ENCODE data around the gene ARAP3. TPM values are rescaled to one million over a fixed set of nuclear protein-coding genes. Genes with fewer than 3 reads are reported as not detected.
A peak's percentile ranks its signal among the peaks of the same experiment; 100 is the strongest.

Gene ARAP3
- total RNA-seq, 1 donor from 2014 or later = 10.5 TPM

- H3K27ac Mint-ChIP-seq = no peak overlapping the region
- no peaks in the 10 kb centered on the region for H3K36me3 Mint-ChIP-seq (ENCODE audit: low read depth)
- H3K4me3 Mint-ChIP-seq (ENCODE audit: low read depth) = no peak overlapping the region
- intact Hi-C loops (cut with micrococcal nuclease) = no loop called here
- DNase-seq (ENCODE audit: low spot score) = no peak
- peaks cover 5% of the 10 kb centered on the region for H3K27me3 Mint-ChIP-seq (ENCODE audit: low read depth)
- H3K9me3 Mint-ChIP-seq = no peaks in the 10 kb centered on the region
- H3K4me1 Mint-ChIP-seq (ENCODE audit: low read depth) = peaks cover 2% of the 10 kb centered on the region
These were observed 27.8 kb upstream of the ARAP3 start for GRCh38 chr5:141709699-141710267.

- Mint-ChIP-seq H3K27me3 (ENCODE audit: low read depth) (peaks cover 4% of the 10 kb centered on the region), H3K4me3 (ENCODE audit: low read depth) (no peak overlapping the region), H3K27ac (no peak overlapping the region), H3K4me1 (ENCODE audit: low read depth) (no peaks in the 10 kb centered on the region), H3K9me3 (no peaks in the 10 kb centered on the region), H3K36me3 (ENCODE audit: low read depth) (no peaks in the 10 kb centered on the region)
- no peak for DNase-seq (ENCODE audit: low spot score)
- intact Hi-C loops (cut with micrococcal nuclease) = no loop called here
These were observed 26.0 kb upstream of the ARAP3 start for GRCh38 chr5:141708016-141708415.

GRCh38 chr5:141707510-141707909 is 25.5 kb upstream of the ARAP3 start:
- peaks cover 4% of the 10 kb centered on the region for H3K27me3 Mint-ChIP-seq (ENCODE audit: low read depth)
- no peaks in the 10 kb centered on the region for H3K4me1 Mint-ChIP-seq (ENCODE audit: low read depth)
- intact Hi-C loops (cut with micrococcal nuclease) = no loop called here
- DNase-seq (ENCODE audit: low spot score) = no peak
- no peaks in the 10 kb centered on the region for H3K9me3 Mint-ChIP-seq
- no peak overlapping the region for H3K4me3 Mint-ChIP-seq (ENCODE audit: low read depth)
- H3K27ac Mint-ChIP-seq = no peak overlapping the region
- no peaks in the 10 kb centered on the region for H3K36me3 Mint-ChIP-seq (ENCODE audit: low read depth)

- Mint-ChIP-seq H3K4me1 (ENCODE audit: low read depth) (peaks cover 10% of the 10 kb centered on the region), H3K4me3 (ENCODE audit: low read depth) (no peak overlapping the region), H3K9me3 (no peaks in the 10 kb centered on the region), H3K27ac (no peak overlapping the region), H3K36me3 (ENCODE audit: low read depth) (no peaks in the 10 kb centered on the region), H3K27me3 (ENCODE audit: low read depth) (peaks cover 11% of the 10 kb centered on the region)
- no peak for DNase-seq (ENCODE audit: low spot score)
- intact Hi-C loops (cut with micrococcal nuclease) = no loop called here
These were observed 24.1 kb upstream of the ARAP3 start for GRCh38 chr5:141706121-141706520.

- H3K4me1 Mint-ChIP-seq (ENCODE audit: low read depth) = peaks cover 10% of the 10 kb centered on the region
- no peak for DNase-seq (ENCODE audit: low spot score)
- H3K27me3 Mint-ChIP-seq (ENCODE audit: low read depth) = peaks cover 13% of the 10 kb centered on the region
- intact Hi-C loops (cut with micrococcal nuclease) = no loop called here
- no peaks in the 10 kb centered on the region for H3K36me3 Mint-ChIP-seq (ENCODE audit: low read depth)
- H3K9me3 Mint-ChIP-seq = no peaks in the 10 kb centered on the region
- no peak overlapping the region for H3K4me3 Mint-ChIP-seq (ENCODE audit: low read depth)
- no peak overlapping the region for H3K27ac Mint-ChIP-seq
These were observed 23.4 kb upstream of the ARAP3 start for GRCh38 chr5:141705469-141705868.

- Mint-ChIP-seq H3K4me3 (ENCODE audit: low read depth) (no peak overlapping the region), H3K27ac (no peak overlapping the region), H3K9me3 (no peaks in the 10 kb centered on the region), H3K4me1 (ENCODE audit: low read depth) (peaks cover 10% of the 10 kb centered on the region), H3K36me3 (ENCODE audit: low read depth) (no peaks in the 10 kb centered on the region), H3K27me3 (ENCODE audit: low read depth) (peaks cover 19% of the 10 kb centered on the region)
- no peak for DNase-seq (ENCODE audit: low spot score)
- intact Hi-C loops (cut with micrococcal nuclease) = no loop called here
These were observed 22.8 kb upstream of the ARAP3 start for GRCh38 chr5:141704782-141705297.

- DNase-seq (ENCODE audit: low spot score) = no peak
- peaks cover 33% of the 10 kb centered on the region for H3K27me3 Mint-ChIP-seq (ENCODE audit: low read depth)
- H3K27ac Mint-ChIP-seq = no peak overlapping the region
- peaks cover 10% of the 10 kb centered on the region for H3K4me1 Mint-ChIP-seq (ENCODE audit: low read depth)
- H3K9me3 Mint-ChIP-seq = no peaks in the 10 kb centered on the region
- H3K4me3 Mint-ChIP-seq (ENCODE audit: low read depth) = peak overlapping the region; percentile 67
- no peaks in the 10 kb centered on the region for H3K36me3 Mint-ChIP-seq (ENCODE audit: low read depth)
- intact Hi-C loops (cut with micrococcal nuclease) = no loop called here
These were observed 21.1 kb upstream of the ARAP3 start for GRCh38 chr5:141703133-141703561.

- Mint-ChIP-seq H3K36me3 (ENCODE audit: low read depth) (no peaks in the 10 kb centered on the region), H3K4me1 (ENCODE audit: low read depth) (peaks cover 10% of the 10 kb centered on the region), H3K27ac (no peak overlapping the region), H3K27me3 (ENCODE audit: low read depth) (peaks cover 36% of the 10 kb centered on the region), H3K9me3 (no peaks in the 10 kb centered on the region), H3K4me3 (ENCODE audit: low read depth) (peak overlapping the region; percentile 67)
- DNase-seq (ENCODE audit: low spot score) = no peak
- intact Hi-C loops (cut with micrococcal nuclease) = loop anchor here (1.0 kb wide), 1 partner anchor 178 kb away; no protein-coding TSS in a partner anchor
These were observed 19.5 kb upstream of the ARAP3 start for GRCh38 chr5:141701360-141702119.

GRCh38 chr5:141697586-141697985 is 15.6 kb upstream of the ARAP3 start:
- H3K4me1 Mint-ChIP-seq (ENCODE audit: low read depth) = peaks cover 26% of the 10 kb centered on the region
- H3K27ac Mint-ChIP-seq = no peak overlapping the region
- DNase-seq (ENCODE audit: low spot score) = no peak
- H3K27me3 Mint-ChIP-seq (ENCODE audit: low read depth) = peaks cover 35% of the 10 kb centered on the region
- H3K9me3 Mint-ChIP-seq = no peaks in the 10 kb centered on the region
- intact Hi-C loops (cut with micrococcal nuclease) = loop anchor here (10.0 kb wide), 1 partner anchor 447 kb away; no protein-coding TSS in a partner anchor
- no peaks in the 10 kb centered on the region for H3K36me3 Mint-ChIP-seq (ENCODE audit: low read depth)
- no peak overlapping the region for H3K4me3 Mint-ChIP-seq (ENCODE audit: low read depth)

GRCh38 chr5:141696431-141696830 is 14.4 kb upstream of the ARAP3 start:
- peaks cover 36% of the 10 kb centered on the region for H3K27me3 Mint-ChIP-seq (ENCODE audit: low read depth)
- DNase-seq (ENCODE audit: low spot score) = no peak
- H3K4me3 Mint-ChIP-seq (ENCODE audit: low read depth) = no peak overlapping the region
- H3K4me1 Mint-ChIP-seq (ENCODE audit: low read depth) = peaks cover 31% of the 10 kb centered on the region
- intact Hi-C loops (cut with micrococcal nuclease) = loop anchor here (10.0 kb wide), 1 partner anchor 448 kb away; no protein-coding TSS in a partner anchor
- no peak overlapping the region for H3K27ac Mint-ChIP-seq
- no peaks in the 10 kb centered on the region for H3K36me3 Mint-ChIP-seq (ENCODE audit: low read depth)
- H3K9me3 Mint-ChIP-seq = no peaks in the 10 kb centered on the region

GRCh38 chr5:141695627-141696215 is 13.7 kb upstream of the ARAP3 start:
- Mint-ChIP-seq H3K36me3 (ENCODE audit: low read depth) (no peaks in the 10 kb centered on the region), H3K27me3 (ENCODE audit: low read depth) (peaks cover 39% of the 10 kb centered on the region), H3K4me1 (ENCODE audit: low read depth) (peaks cover 29% of the 10 kb centered on the region), H3K9me3 (no peaks in the 10 kb centered on the region), H3K27ac (no peak overlapping the region), H3K4me3 (ENCODE audit: low read depth) (no peak overlapping the region)
- intact Hi-C loops (cut with micrococcal nuclease) = loop anchor here (10.0 kb wide), 1 partner anchor 449 kb away; no protein-coding TSS in a partner anchor
- no peak for DNase-seq (ENCODE audit: low spot score)

GRCh38 chr5:141694479-141694878 is 12.4 kb upstream of the ARAP3 start:
- no peak overlapping the region for H3K27ac Mint-ChIP-seq
- no peak for DNase-seq (ENCODE audit: low spot score)
- H3K9me3 Mint-ChIP-seq = no peaks in the 10 kb centered on the region
- peaks cover 29% of the 10 kb centered on the region for H3K4me1 Mint-ChIP-seq (ENCODE audit: low read depth)
- no peaks in the 10 kb centered on the region for H3K36me3 Mint-ChIP-seq (ENCODE audit: low read depth)
- peaks cover 40% of the 10 kb centered on the region for H3K27me3 Mint-ChIP-seq (ENCODE audit: low read depth)
- intact Hi-C loops (cut with micrococcal nuclease) = loop anchor here (10.0 kb wide), 1 partner anchor 450 kb away; no protein-coding TSS in a partner anchor
- no peak overlapping the region for H3K4me3 Mint-ChIP-seq (ENCODE audit: low read depth)

Measured in activated T-helper 2 cell treated with anti-CD3 and anti-CD28 coated beads, Interferon-gamma antibody, Interleukin-2, Interleukin-4, amounts not matched to agents 10 μg/mL and 5 μg/mL and 100 μg/mL, durations not matched to agents 14 hours and 24 hours and 36 hours (primary cell).